HG03025 (cell line): ENCODE measurements around the gene KIF4B.
A peak's percentile ranks its signal among the peaks of the same experiment; 100 is the strongest.

Experiments used
- ATAC-seq: cut with Tn5 transposase; IDR thresholded peaks from one replicate; pipeline ENCODE4 v1.9.1; 2021; ENCODE audit warnings: mild to moderate bottlenecking, moderate library complexity; ENCODE audit not compliant: unreplicated experiment, low FRiP score

Gene KIF4B

DNA sequence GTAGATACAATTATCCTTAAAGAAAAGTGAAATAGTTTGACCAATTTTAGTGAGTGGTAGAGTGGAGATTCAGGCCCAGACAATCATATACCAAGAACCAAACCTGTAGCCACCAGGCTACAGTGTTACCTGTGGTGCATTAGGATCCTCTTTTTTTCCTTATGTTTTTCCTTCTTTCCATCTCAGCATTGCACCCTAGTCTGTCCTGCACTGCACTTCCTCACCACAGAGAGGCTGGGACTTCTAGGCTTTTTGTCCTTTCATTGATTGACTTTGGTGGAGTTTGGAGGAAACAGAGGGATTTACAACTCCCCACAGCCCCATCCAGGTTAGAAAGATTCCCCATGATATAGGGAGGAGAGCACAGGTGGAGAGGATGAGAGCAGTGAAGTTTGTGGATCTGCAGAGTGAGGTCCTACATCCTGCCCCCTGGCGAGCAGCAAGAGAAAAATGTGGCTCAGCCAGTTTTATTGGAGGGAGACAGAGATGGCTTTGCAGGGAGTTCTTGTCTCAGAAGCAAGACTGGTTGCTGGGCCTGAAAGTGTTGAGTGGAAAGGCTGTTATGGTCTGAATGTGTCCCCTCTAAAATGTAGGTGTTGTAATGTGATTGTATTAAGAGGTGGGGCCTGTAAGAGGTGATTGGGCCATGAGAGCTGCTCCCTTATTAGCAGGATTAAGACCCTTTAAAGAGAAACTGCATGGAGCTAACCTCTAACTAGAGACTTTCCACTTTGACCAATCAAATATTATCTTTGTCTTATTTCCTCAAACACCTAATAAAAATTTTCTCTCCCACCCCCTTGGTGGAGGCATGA lies 36.2 kb downstream of the KIF4B start:
- no peak for ATAC-seq

DNA sequence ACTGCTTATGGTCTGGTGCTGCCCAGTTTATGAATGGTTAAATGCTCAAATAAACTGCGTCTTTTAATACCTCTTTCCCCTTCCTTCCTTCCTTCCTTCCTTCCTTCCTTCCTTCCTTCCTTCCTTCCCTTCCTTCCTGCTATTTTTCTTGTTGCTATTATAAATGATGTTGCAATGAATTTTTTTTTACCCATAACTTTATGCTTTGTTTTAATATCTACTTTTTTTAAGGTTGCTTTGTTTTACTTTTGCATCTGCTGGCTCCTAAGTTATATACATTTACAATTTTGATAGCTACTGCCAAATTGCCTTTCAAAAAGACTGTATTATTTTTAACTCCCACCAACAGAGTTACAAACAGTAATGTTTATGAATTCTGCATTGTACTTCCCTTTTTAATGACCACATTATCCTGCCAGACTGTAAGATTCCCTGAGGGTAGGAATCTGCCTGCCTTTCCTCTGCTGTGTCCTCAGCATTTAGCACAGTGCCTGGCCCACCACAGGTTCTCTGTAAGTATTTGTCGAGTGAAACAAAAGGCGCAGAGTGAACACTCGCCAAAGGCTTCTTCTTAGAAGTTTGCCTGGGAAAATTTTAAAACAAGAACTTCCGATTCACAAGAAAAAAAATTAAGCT lies 36.9 kb downstream of the KIF4B start:
- no peak for ATAC-seq

DNA sequence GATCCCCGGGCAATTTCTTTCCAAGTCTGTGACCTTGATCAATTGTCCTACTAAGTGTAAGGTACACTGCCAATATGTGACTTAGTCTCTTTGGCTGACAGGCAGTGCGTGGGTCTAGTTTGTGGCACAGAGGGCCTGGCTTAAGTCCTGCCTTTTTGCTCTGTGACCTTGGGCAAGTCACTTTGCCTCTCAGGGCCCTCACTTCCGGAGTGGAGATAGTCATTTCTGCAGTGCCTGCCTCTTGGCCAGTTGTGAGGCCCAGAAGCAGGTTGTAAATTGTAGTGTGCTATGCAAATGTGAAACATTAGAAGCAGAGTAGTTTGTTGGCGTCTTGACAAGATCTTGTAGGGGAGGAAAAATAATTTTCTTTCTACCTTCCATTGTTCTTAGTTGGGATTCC lies 39.0 kb downstream of the KIF4B start:
- no peak for ATAC-seq

DNA sequence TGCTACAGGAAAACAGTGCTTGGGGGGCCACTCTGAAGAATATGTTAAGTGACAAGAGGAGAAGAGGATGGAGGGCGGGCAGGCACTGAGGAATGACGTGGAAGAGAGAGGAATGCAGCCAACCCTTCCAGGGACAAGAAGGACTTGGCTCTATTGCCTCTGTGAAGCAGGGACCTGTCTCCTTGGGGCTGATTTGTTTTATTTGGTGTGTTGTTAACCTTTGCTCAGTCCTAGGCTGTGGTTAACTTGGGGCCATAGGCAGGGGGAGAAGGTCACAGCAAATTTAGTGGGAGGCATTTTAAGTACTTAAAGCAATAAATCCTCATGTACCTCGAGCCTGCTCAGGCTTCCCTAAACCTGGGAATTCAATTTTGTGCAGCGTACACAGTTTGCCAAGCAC lies 39.9 kb downstream of the KIF4B start:
- ATAC-seq: no peak

DNA sequence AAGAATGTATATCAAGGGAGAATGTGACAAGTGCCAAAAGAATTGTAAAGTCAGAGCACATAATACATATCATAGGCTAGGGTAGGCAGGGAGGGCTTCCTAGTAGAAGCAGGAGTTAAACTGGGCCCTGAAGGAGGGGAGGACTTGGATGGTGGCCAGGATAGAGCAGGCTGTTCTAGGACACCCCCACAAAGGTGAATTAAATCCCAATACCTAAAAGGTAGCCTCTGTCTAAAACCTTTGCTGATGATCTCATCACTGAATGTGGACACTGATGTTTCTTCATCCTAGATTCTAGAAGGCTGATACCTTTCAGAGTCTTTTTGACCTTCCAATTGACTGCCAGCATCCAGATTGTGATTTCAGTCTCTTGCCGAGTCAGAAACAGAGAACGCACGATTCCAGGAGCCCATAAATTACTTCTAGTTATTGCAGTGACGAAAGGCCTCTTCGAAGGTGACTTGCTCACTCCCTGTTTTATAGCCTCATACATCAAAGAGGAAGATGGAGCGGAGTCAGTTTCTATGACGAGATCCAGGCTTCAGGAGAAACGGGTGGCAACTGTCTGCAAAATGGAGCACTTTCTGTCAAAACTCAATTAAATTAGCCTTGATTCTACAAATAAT lies 43.2 kb downstream of the KIF4B start:
- ATAC-seq: no peak

DNA sequence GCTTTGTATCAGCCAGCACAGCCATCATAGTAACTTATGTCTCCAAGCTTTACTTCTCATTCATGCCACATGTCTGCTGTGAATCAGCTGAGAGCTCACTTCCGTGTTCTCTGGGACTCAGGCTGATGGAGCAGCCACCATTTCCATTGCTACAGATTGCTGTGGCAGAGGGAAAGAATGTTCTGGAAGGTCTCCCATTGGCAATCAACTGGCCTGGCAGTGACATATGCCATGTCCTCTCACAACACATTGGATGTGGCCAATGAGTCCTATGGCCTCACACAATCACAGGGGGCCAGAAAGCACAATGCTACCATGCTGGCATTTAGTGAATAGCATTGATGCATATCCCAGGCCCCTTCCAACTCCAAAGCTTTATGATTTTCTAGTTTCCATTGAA lies 44.1 kb downstream of the KIF4B start:
- ATAC-seq: no peak

DNA sequence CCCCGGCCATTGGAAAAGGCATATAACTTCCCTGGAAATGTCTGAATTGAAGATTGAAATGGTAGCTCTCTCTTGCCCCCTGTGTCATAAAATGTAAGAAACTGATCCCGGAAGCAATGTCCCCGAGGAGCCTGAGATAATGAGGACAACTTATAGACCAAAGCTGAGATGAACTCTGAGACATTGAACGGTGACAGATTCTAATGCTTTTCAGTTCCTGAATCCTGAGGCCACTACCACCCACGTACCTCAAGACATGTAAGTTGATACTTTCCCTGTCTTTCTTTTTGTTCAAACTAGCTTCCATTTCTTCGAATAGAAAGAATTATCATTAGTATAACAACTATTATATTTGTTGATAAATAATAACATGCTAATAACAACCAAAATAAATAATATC lies 51.0 kb downstream of the KIF4B start:
- ATAC-seq: peak; percentile 77

DNA sequence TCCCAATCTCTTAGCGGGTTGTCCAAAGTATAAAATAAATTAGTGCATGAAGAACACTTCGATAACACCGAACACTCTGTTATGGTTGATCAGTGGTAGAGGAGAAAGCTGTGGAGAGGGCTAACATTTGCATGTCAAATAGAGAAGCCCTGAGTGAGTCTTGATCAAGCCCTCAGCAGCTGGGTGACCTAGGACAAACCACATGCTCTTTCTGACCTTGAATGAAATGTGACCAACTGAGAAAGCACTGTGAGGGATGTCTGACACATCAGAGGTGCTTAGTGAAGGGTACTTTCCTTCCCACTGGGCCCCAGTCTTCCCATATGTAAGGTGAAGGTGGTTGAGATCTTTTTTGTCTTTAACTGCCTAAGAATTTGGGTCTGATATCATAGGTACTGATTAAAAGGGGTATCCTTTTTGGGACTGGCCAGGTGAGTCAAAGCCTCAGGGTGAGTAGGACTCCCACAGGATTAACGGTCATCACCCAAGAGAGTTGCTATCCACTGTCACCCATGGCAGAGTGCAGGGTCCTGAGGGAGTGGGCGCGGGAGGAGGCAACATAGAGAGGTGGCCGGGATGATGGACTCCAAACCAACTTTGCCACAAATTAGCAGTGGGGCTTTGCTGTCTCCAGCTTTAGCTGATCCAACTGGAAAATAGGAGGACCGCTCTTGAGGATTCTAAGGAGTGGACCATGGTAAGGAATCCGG lies 53.5 kb downstream of the KIF4B start:
- ATAC-seq: peak; percentile 63
